ENCODE results near the gene KLF16.

Gene KLF16

GRCh38 chr19:1863638-1864479, 480 bp upstream of the KLF16 start:
- TF ChIP-seq CTCF (IDR thresholded peaks at IDR 0.05; ENCODE audit: insufficient read depth, low read depth, low read length, missing control alignments): no peak
- peak; percentile 97 for DNase-seq (ENCODE audit: low read depth)
- H3K4me3 ChIP-seq (ENCODE audit: low read depth, low read length): peak overlapping the region; percentile 82

DNA sequence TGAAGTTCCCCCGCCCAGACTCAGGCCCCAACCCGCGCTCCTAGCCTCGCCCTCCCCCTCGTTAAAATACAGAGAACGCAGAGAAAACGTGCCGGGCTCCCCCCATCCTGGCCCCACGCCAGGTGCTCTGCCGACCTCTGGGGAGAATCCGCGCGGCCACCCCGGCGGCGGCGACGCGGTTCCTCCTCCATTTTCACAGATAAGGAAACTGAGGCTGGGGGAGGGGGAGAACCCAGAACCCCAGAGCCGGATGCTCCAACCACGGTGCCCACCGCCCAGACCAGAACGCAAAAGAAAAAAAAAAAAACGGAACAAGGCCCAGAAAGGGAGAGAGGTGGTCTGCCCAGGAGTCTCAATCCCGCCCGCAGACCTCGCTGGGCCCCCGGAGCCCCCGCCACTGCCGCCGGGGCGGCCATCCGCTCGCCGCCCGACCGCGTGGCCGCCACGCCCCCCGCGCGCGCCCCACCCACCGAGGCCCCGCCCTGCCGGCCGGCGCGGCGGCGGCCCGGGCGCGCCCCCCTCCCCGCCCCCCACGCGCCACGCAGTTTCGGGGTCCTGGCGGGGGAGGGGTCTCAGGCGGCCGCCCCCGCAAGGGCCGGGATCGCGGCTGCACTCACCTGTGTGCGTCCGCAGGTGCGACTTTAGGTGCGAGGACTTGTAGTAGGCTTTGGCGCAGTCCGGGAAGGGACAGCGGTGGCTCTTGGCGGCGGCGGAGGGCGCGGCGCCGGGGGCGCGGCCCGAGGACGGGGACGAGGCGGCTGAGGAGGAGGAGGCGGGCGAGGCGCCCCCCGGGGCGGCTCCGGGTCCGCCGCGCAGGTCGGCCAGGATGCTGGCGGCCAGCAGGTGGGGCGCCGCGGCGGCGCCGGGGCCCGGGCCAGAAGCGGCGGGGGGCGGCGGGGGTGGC, 703 bp downstream of the KLF16 start:
- H3K4me3 ChIP-seq (ENCODE audit: low read depth, low read length): peak overlapping the region; percentile 92
- peak; percentile 60 for DNase-seq (ENCODE audit: low read depth)
- TF ChIP-seq CTCF (IDR thresholded peaks at IDR 0.05; ENCODE audit: insufficient read depth, low read depth, low read length, missing control alignments): no peak

DNA sequence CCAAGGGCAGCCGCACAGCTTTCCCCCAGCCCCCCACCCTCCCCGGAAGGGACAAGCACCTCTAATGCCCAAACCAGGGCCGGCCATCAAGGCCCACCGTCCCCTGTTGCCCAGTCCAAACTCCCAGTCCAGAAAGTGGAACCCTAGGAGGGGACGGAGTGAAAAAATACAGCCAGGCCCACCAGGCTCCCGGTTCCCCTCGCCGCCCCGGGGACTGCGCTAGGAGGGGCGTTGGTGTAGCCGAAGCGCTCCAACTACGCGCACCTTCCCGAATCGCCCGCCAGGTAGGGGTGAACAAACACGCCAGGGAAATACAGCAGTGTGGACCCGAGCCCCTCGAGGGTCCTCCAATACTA, 1.3 kb downstream of the KLF16 start:
- no peak for DNase-seq (ENCODE audit: low read depth)
- TF ChIP-seq CTCF (IDR thresholded peaks at IDR 0.05; ENCODE audit: insufficient read depth, low read depth, low read length, missing control alignments): no peak
- peak overlapping the region; percentile 92 for H3K4me3 ChIP-seq (ENCODE audit: low read depth, low read length)

- no peak for TF ChIP-seq CTCF (IDR thresholded peaks at IDR 0.05; ENCODE audit: insufficient read depth, low read depth, low read length, missing control alignments)
- no peak for DNase-seq (ENCODE audit: low read depth)
- peak overlapping the region; percentile 92 for H3K4me3 ChIP-seq (ENCODE audit: low read depth, low read length)
Observed at GRCh38 chr19:1861599-1862031, 1.8 kb downstream of the KLF16 start.

- peak overlapping the region; percentile 92 for H3K4me3 ChIP-seq (ENCODE audit: low read depth, low read length)
- no peak for TF ChIP-seq CTCF (IDR thresholded peaks at IDR 0.05; ENCODE audit: insufficient read depth, low read depth, low read length, missing control alignments)
- DNase-seq (ENCODE audit: low read depth): no peak
Observed at GRCh38 chr19:1860821-1861598, 2.4 kb downstream of the KLF16 start.

GRCh38 chr19:1860042-1860775, 3.2 kb downstream of the KLF16 start:
- peak overlapping the region; percentile 92 for H3K4me3 ChIP-seq (ENCODE audit: low read depth, low read length)
- TF ChIP-seq CTCF (IDR thresholded peaks at IDR 0.05; ENCODE audit: insufficient read depth, low read depth, low read length, missing control alignments): no peak
- peak; percentile 49 for DNase-seq (ENCODE audit: low read depth)

All from GM12865 (cell line).